ENCODE measurements around the gene MTMR6.

The MTMR6 gene

GRCh38 chr13:25242956-25243355, 44.3 kb downstream of the MTMR6 start:
- Histone ChIP-seq H3K9me3 (ENCODE audit: control extremely low read depth in 1 of 5, control insufficient read depth in 4 of 5, insufficient read depth in 2 of 5, low read depth in 1 of 5, low read length in 4 of 5) (peaks cover 0 to 2% (median 0%) of the 10 kb centered on the region in 5 experiments), H3K4me3 (ENCODE audit: control insufficient read depth in 1 of 7, extremely low read depth in 1 of 7, insufficient read depth in 4 of 7, low read depth in 2 of 7, low read length in 6 of 7) (no peak overlapping the region), H3K27ac (ENCODE audit: insufficient read depth in 1 of 2, low read depth in 1 of 2, low read length in 2 of 2, poor library complexity in 1 of 2, severe bottlenecking in 2 of 2) (no peak overlapping the region), H3K27me3 (replicated peaks in 2 of 5; ENCODE audit: control insufficient read depth in 4 of 5, insufficient read depth in 5 of 5, low read length in 4 of 5) (no peaks in the 10 kb centered on the region), H3K36me3 (ENCODE audit: control insufficient read depth in 4 of 4, insufficient read depth in 4 of 4, low read length in 3 of 4) (no peaks in the 10 kb centered on the region), H3K4me1 (ENCODE audit: control extremely low read depth in 1 of 4, control insufficient read depth in 4 of 4, insufficient read depth in 4 of 4, low read length in 3 of 4) (peaks cover 0 to 6% (median 0%) of the 10 kb centered on the region in 4 experiments)
- no CpG with 5 or more reads among the region's 3 CpGs for WGBS (ENCODE audit: insufficient coverage)
- ChIA-PET CTCF (no interaction called here), POLR2A (no interaction called here)
- DNase-seq, result no peak

GRCh38 chr13:25241007-25241406, 46.3 kb downstream of the MTMR6 start:
- Histone ChIP-seq H3K36me3 (ENCODE audit: control insufficient read depth in 4 of 4, insufficient read depth in 4 of 4, low read length in 3 of 4) (no peaks in the 10 kb centered on the region), H3K27me3 (replicated peaks in 2 of 5; ENCODE audit: control insufficient read depth in 4 of 5, insufficient read depth in 5 of 5, low read length in 4 of 5) (peaks cover 0 to 2% (median 0%) of the 10 kb centered on the region in 5 experiments), H3K9me3 (ENCODE audit: control extremely low read depth in 1 of 5, control insufficient read depth in 4 of 5, insufficient read depth in 2 of 5, low read depth in 1 of 5, low read length in 4 of 5) (peaks cover 0 to 2% (median 0%) of the 10 kb centered on the region in 5 experiments), H3K27ac (ENCODE audit: insufficient read depth in 1 of 2, low read depth in 1 of 2, low read length in 2 of 2, poor library complexity in 1 of 2, severe bottlenecking in 2 of 2) (no peak overlapping the region), H3K4me1 (ENCODE audit: control extremely low read depth in 1 of 4, control insufficient read depth in 4 of 4, insufficient read depth in 4 of 4, low read length in 3 of 4) (no peaks in the 10 kb centered on the region), H3K4me3 (ENCODE audit: control insufficient read depth in 1 of 7, extremely low read depth in 1 of 7, insufficient read depth in 4 of 7, low read depth in 2 of 7, low read length in 6 of 7) (no peak overlapping the region)
- ChIA-PET POLR2A (no interaction called here), CTCF (interaction anchor here (1.1 kb wide), 1 partner anchor 48 kb away, joined by 3 read pairs; no protein-coding TSS in a partner anchor)
- WGBS (ENCODE audit: insufficient coverage), result no CpG with 5 or more reads among the region's 1 CpG
- no peak for DNase-seq

GRCh38 chr13:25237083-25237482, 50.2 kb downstream of the MTMR6 start:
- Histone ChIP-seq H3K27ac (ENCODE audit: insufficient read depth in 1 of 2, low read depth in 1 of 2, low read length in 2 of 2, poor library complexity in 1 of 2, severe bottlenecking in 2 of 2) (no peak overlapping the region), H3K36me3 (ENCODE audit: control insufficient read depth in 4 of 4, insufficient read depth in 4 of 4, low read length in 3 of 4) (no peaks in the 10 kb centered on the region), H3K9me3 (ENCODE audit: control extremely low read depth in 1 of 5, control insufficient read depth in 4 of 5, insufficient read depth in 2 of 5, low read depth in 1 of 5, low read length in 4 of 5) (no peaks in the 10 kb centered on the region), H3K27me3 (replicated peaks in 2 of 5; ENCODE audit: control insufficient read depth in 4 of 5, insufficient read depth in 5 of 5, low read length in 4 of 5) (peaks cover 0 to 2% (median 0%) of the 10 kb centered on the region in 5 experiments), H3K4me3 (ENCODE audit: control insufficient read depth in 1 of 7, extremely low read depth in 1 of 7, insufficient read depth in 4 of 7, low read depth in 2 of 7, low read length in 6 of 7) (no peak overlapping the region), H3K4me1 (ENCODE audit: control extremely low read depth in 1 of 4, control insufficient read depth in 4 of 4, insufficient read depth in 4 of 4, low read length in 3 of 4) (no peaks in the 10 kb centered on the region)
- no peak for DNase-seq
- WGBS (ENCODE audit: insufficient coverage), result 92% methylated on average over 2 of the region's 2 CpGs
- ChIA-PET POLR2A (no interaction called here), CTCF (interaction anchor here (1.6 kb wide), 1 partner anchor 16 kb away, joined by 4 read pairs; no protein-coding TSS in a partner anchor)

DNA sequence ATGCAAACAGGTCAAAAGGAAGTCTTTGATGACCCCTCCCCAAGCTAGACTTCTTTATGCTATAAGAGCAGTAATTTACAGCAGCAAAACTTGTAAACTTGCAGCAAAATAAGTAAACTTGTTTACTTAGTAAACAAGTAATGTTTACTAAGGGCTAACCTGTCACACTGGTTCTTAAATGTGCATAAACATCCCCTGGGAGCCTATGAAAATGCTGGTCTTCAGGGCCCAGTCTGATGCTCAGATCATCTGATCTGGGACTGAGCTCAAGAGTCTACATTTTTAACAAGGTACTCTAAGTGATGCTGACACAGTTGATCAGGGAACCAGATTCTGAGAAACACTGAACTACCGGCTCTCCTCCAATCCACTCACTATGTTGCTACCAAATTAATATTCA, 53.4 kb downstream of the MTMR6 start:
- DNase-seq, result no peak
- H3K4me3 ChIP-seq (ENCODE audit: control insufficient read depth in 1 of 7, extremely low read depth in 1 of 7, insufficient read depth in 4 of 7, low read depth in 2 of 7, low read length in 6 of 7), result no peak overlapping the region
- peaks cover 0 to 9% (median 3%) of the 10 kb centered on the region in 5 experiments for H3K27me3 ChIP-seq (replicated peaks in 2 of 5; ENCODE audit: control insufficient read depth in 4 of 5, insufficient read depth in 5 of 5, low read length in 4 of 5)
- no peaks in the 10 kb centered on the region for H3K36me3 ChIP-seq (ENCODE audit: control insufficient read depth in 4 of 4, insufficient read depth in 4 of 4, low read length in 3 of 4)
- H3K9me3 ChIP-seq (ENCODE audit: control extremely low read depth in 1 of 5, control insufficient read depth in 4 of 5, insufficient read depth in 2 of 5, low read depth in 1 of 5, low read length in 4 of 5), result no peaks in the 10 kb centered on the region
- CTCF ChIA-PET, result interaction anchor here (0.7 to 1.8 kb wide), 7 partner anchors 11 to 143 kb away, joined by 3 to 9 read pairs (median 4); no protein-coding TSS in a partner anchor
- no CpG with 5 or more reads among the region's 1 CpG for WGBS (ENCODE audit: insufficient coverage)
- POLR2A ChIA-PET, result no interaction called here
- no peak overlapping the region for H3K27ac ChIP-seq (ENCODE audit: insufficient read depth in 1 of 2, low read depth in 1 of 2, low read length in 2 of 2, poor library complexity in 1 of 2, severe bottlenecking in 2 of 2)
- H3K4me1 ChIP-seq (ENCODE audit: control extremely low read depth in 1 of 4, control insufficient read depth in 4 of 4, insufficient read depth in 4 of 4, low read length in 3 of 4), result peaks cover 0 to 3% (median 0%) of the 10 kb centered on the region in 4 experiments

DNA sequence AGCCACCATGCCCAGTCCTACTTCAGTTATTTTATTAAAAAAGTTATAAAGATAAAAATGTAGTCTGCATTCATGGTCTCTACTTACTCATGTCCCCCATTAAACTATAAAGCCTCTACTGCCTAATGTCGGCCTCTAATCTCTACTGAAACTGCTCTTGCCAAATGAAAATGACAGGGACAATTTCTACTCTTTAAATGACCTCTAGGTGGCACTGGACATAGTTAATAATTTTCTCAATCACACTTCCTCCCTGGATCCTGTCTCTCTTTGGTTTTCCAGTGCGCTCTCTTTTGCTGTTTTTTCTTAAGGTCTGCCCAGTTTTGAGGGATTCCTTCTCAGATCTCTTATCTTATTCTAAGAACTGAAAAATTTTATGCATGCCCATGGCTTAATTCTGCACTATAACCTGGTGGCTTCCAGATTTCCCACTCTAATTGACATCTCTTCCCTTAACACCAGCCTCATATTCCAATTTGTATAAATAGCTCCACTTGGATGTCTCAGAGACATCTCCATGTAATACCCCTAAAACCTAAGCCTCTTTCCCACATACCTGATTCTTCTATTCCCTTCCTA, 54.3 kb downstream of the MTMR6 start:
- peaks cover 0 to 16% (median 3%) of the 10 kb centered on the region in 5 experiments for H3K27me3 ChIP-seq (replicated peaks in 2 of 5; ENCODE audit: control insufficient read depth in 4 of 5, insufficient read depth in 5 of 5, low read length in 4 of 5)
- CTCF ChIA-PET, result interaction anchor here (0.7 to 1.8 kb wide), 7 partner anchors 12 to 143 kb away, joined by 3 to 9 read pairs (median 4); no protein-coding TSS in a partner anchor
- no peak overlapping the region for H3K4me3 ChIP-seq (ENCODE audit: control insufficient read depth in 1 of 7, extremely low read depth in 1 of 7, insufficient read depth in 4 of 7, low read depth in 2 of 7, low read length in 6 of 7)
- H3K27ac ChIP-seq (ENCODE audit: insufficient read depth in 1 of 2, low read depth in 1 of 2, low read length in 2 of 2, poor library complexity in 1 of 2, severe bottlenecking in 2 of 2), result no peak overlapping the region
- 0% methylated on average over 1 of the region's 2 CpGs for WGBS (ENCODE audit: insufficient coverage)
- H3K36me3 ChIP-seq (ENCODE audit: control insufficient read depth in 4 of 4, insufficient read depth in 4 of 4, low read length in 3 of 4), result no peaks in the 10 kb centered on the region
- peak; percentile 43 to 67 (median 63) for DNase-seq
- POLR2A ChIA-PET, result no interaction called here
- H3K4me1 ChIP-seq (ENCODE audit: control extremely low read depth in 1 of 4, control insufficient read depth in 4 of 4, insufficient read depth in 4 of 4, low read length in 3 of 4), result peaks cover 0 to 3% (median 0%) of the 10 kb centered on the region in 4 experiments
- H3K9me3 ChIP-seq (ENCODE audit: control extremely low read depth in 1 of 5, control insufficient read depth in 4 of 5, insufficient read depth in 2 of 5, low read depth in 1 of 5, low read length in 4 of 5), result no peaks in the 10 kb centered on the region

DNA sequence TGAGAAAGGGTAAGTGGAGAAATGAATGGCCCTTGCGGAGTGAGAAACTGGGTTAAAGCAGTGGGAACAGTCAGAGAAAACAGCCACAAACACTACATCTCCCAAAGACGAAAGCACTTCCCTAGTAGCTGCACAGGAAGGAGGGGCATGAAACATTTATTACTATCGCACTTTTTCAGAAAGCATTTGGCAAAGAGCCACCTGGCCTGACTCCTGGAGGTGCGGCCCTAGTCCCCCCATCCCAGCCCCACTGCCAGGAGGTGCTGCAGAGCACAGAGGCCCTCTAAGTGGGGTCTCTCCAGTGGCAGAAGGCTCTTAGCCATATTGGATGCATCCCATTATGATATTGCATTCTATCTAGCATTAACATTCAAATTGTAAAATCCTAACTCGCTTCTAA, 55.8 kb downstream of the MTMR6 start:
- ChIA-PET POLR2A (no interaction called here), CTCF (no interaction called here)
- Histone ChIP-seq H3K36me3 (ENCODE audit: control insufficient read depth in 4 of 4, insufficient read depth in 4 of 4, low read length in 3 of 4) (no peaks in the 10 kb centered on the region), H3K4me3 (ENCODE audit: control insufficient read depth in 1 of 7, extremely low read depth in 1 of 7, insufficient read depth in 4 of 7, low read depth in 2 of 7, low read length in 6 of 7) (no peak overlapping the region), H3K27me3 (replicated peaks in 2 of 5; ENCODE audit: control insufficient read depth in 4 of 5, insufficient read depth in 5 of 5, low read length in 4 of 5) (peaks cover 0 to 20% (median 7%) of the 10 kb centered on the region in 5 experiments), H3K9me3 (ENCODE audit: control extremely low read depth in 1 of 5, control insufficient read depth in 4 of 5, insufficient read depth in 2 of 5, low read depth in 1 of 5, low read length in 4 of 5) (no peaks in the 10 kb centered on the region), H3K27ac (ENCODE audit: insufficient read depth in 1 of 2, low read depth in 1 of 2, low read length in 2 of 2, poor library complexity in 1 of 2, severe bottlenecking in 2 of 2) (no peak overlapping the region), H3K4me1 (ENCODE audit: control extremely low read depth in 1 of 4, control insufficient read depth in 4 of 4, insufficient read depth in 4 of 4, low read length in 3 of 4) (peaks cover 0 to 3% (median 0%) of the 10 kb centered on the region in 4 experiments)
- peak; percentile 19 to 46 (median 42) for DNase-seq
- WGBS (ENCODE audit: insufficient coverage), result 0% methylated on average over 2 of the region's 5 CpGs

DNA sequence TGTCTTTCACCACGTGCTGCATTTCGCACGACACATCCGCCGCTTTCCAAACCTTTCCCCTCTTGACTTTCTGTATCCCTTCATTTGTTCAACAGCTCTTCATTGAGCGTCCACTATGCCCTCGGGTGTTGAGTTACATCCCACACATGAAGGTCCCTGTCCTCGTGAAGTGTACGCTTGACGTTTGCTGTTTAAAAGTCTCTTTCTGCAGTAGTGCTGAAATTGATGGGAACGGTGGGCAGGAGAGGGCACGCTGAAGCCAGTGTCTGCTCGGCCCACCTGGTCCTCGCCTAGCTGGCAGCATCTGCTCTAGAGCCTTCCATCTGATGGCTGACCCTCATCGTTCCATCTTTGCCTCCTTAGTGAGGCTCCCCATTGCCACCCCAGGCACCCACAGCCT, 59.6 kb downstream of the MTMR6 start:
- 97% methylated on average over 15 of the region's 15 CpGs for WGBS (ENCODE audit: insufficient coverage)
- Histone ChIP-seq H3K27ac (ENCODE audit: insufficient read depth in 1 of 2, low read depth in 1 of 2, low read length in 2 of 2, poor library complexity in 1 of 2, severe bottlenecking in 2 of 2) (no peak overlapping the region), H3K27me3 (replicated peaks in 2 of 5; ENCODE audit: control insufficient read depth in 4 of 5, insufficient read depth in 5 of 5, low read length in 4 of 5) (peaks cover 0 to 32% (median 7%) of the 10 kb centered on the region in 5 experiments), H3K36me3 (ENCODE audit: control insufficient read depth in 4 of 4, insufficient read depth in 4 of 4, low read length in 3 of 4) (no peaks in the 10 kb centered on the region), H3K4me1 (ENCODE audit: control extremely low read depth in 1 of 4, control insufficient read depth in 4 of 4, insufficient read depth in 4 of 4, low read length in 3 of 4) (peaks cover 0 to 3% (median 0%) of the 10 kb centered on the region in 4 experiments), H3K4me3 (ENCODE audit: control insufficient read depth in 1 of 7, extremely low read depth in 1 of 7, insufficient read depth in 4 of 7, low read depth in 2 of 7, low read length in 6 of 7) (no peak overlapping the region), H3K9me3 (ENCODE audit: control extremely low read depth in 1 of 5, control insufficient read depth in 4 of 5, insufficient read depth in 2 of 5, low read depth in 1 of 5, low read length in 4 of 5) (no peaks in the 10 kb centered on the region)
- POLR2A ChIA-PET, result no interaction called here
- no peak for DNase-seq
- CTCF ChIA-PET, result no interaction called here
